Fibroblast of lung (primary cell): ENCODE data around the gene PANK4. TPM values are rescaled to one million over a fixed set of nuclear protein-coding genes. Genes with fewer than 3 reads are reported as not detected.
"Not testable (repeated sequence)": the region's sequence is repeated elsewhere in the genome, so short reads cannot be mapped to it uniquely, and the experiment has no call there.

ENCODE experiments used
- DNase-seq, 2 donors: peaks; one replicate each; pipeline versions ENCODE4 v3.0.0 to v3.0.0-alpha.2; 2010; ENCODE audit warnings: low read depth in 2 of 2
- H2AFZ ChIP-seq: 2 replicates; pipeline ENCODE4 v1.5.1; 2012; ENCODE audit warnings: low read length, control low read depth, inconsistent platforms
- H3K27ac ChIP-seq: 2 replicates; pipeline ENCODE4 v1.5.1; 2011; ENCODE audit warnings: low read length, control low read depth; ENCODE audit not compliant: insufficient read depth
- H3K27me3 ChIP-seq: 2 replicates; pipeline ENCODE4 v1.5.1; 2011; ENCODE audit warnings: mild to moderate bottlenecking, low read length; ENCODE audit not compliant: control insufficient read depth, insufficient read depth
- H3K36me3 ChIP-seq: 2 replicates; pipeline ENCODE4 v1.5.1; 2011; ENCODE audit warnings: low read length; ENCODE audit not compliant: control insufficient read depth, insufficient read depth
- H3K4me1 ChIP-seq: 2 replicates; pipeline ENCODE4 v1.5.1; 2011; ENCODE audit warnings: low read length; ENCODE audit not compliant: control insufficient read depth, insufficient read depth; ENCODE audit errors: extremely low read depth
- H3K4me2 ChIP-seq: 2 replicates; pipeline ENCODE4 v1.5.1; 2011; ENCODE audit warnings: low read length, control low read depth; ENCODE audit not compliant: insufficient read depth; ENCODE audit errors: extremely low read depth
- H3K4me3 ChIP-seq, 4 experiments: fragments of 200-600 bp in 1 of 4; sonication (generic) in 1 of 4; replicated peaks in 1 of 4; 2 replicates each; pipeline ENCODE4 v1.5.1; 2011 to 2016; ENCODE audit warnings: low read length in 4 of 4, low read depth in 3 of 4, mild to moderate bottlenecking in 3 of 4, control low read depth in 2 of 4, inconsistent platforms in 1 of 4, mixed read lengths in 1 of 4; ENCODE audit not compliant: insufficient read depth in 1 of 4; ENCODE audit errors: control extremely low read depth in 1 of 4
- H3K79me2 ChIP-seq: 2 replicates; pipeline ENCODE4 v1.5.1; 2012; ENCODE audit warnings: mild to moderate bottlenecking, low read length, inconsistent platforms; ENCODE audit not compliant: control insufficient read depth, insufficient read depth
- H3K9ac ChIP-seq: 2 replicates; pipeline ENCODE4 v1.5.1; 2011; ENCODE audit warnings: mild to moderate bottlenecking, low read length, control low read depth; ENCODE audit not compliant: insufficient read depth
- H3K9me3 ChIP-seq: 2 replicates; pipeline ENCODE4 v1.5.1; 2012; ENCODE audit warnings: low read depth, low read length; ENCODE audit not compliant: control insufficient read depth, insufficient read depth
- H4K20me1 ChIP-seq: 2 replicates; pipeline ENCODE4 v1.5.1; 2011; ENCODE audit warnings: low read length; ENCODE audit not compliant: control insufficient read depth, insufficient read depth; ENCODE audit errors: extremely low read depth
- EZH2 ChIP-seq: IDR thresholded peaks from 2 replicates; pipeline ENCODE4 v1.5.1; 2012; ENCODE audit warnings: low read length, control low read depth, mild to moderate bottlenecking; ENCODE audit errors: missing control alignments
- polyA plus RNA-seq, 2 donors: library from polyadenylated mRNA; depleted of rRNA in 1 of 2; stranded (reverse) in 1 of 2; unstranded in 1 of 2; fragments of >200 nt; gene quantifications; 2 replicates each; pipeline ENCODE4 v1.2.1, GENCODE V29; 2011 to 2012; ENCODE audit warnings: missing spikeins in 1 of 2
- total RNA-seq: library from RNA; depleted of rRNA; stranded (reverse); fragments of >200 nt; gene quantifications from 2 replicates; pipeline ENCODE4 v1.2.1, GENCODE V29; 2014
- TF ChIP-seq, protein P1 (sequence below), 2 donors: IDR thresholded peaks in 1 of 2; conservative IDR thresholded peaks in 1 of 2; 1 replicate in 1 of 2; 2 replicates in 1 of 2; pipeline ENCODE4 v1.5.1; 2011 to 2012; ENCODE audit warnings: low read length in 2 of 2, control low read depth in 1 of 2, inconsistent platforms in 1 of 2, low read depth in 1 of 2, mild to moderate bottlenecking in 1 of 2

Gene PANK4
- total and polyA plus RNA-seq, 2 donors (not counting 1 experiment from before 2014, with no cell fraction given): 8.5 to 17.0 TPM

DNA sequence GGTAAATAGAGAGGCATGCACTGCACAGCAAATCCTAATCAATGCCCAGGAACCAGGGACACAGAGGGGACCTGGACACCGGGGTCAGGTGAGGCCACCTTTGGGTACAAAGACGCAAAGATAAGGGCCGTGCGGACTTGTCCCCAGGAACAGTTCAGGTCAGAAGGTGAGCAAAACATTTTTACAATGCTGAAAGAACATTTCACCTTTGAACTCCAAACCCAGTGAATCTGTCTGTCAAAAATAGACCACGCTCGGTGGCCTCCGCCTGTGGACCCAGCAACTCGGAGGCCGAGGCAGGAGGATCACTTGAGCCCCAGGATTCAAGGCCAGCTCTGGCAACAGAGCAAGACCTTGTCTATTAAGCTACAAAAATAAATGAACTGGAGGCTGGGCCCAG, 45.0 kb upstream of the PANK4 start:
- no peak overlapping the region for H2AFZ ChIP-seq
- H3K27ac ChIP-seq: no peak overlapping the region
- H3K9ac ChIP-seq: no peak overlapping the region
- no peak overlapping the region for H3K4me2 ChIP-seq
- H3K27me3 ChIP-seq: peaks cover 6% of the 10 kb centered on the region
- no peak overlapping the region for H3K4me3 ChIP-seq
- no peaks in the 10 kb centered on the region for H3K36me3 ChIP-seq
- no peak for DNase-seq
- H3K4me1 ChIP-seq: no peaks in the 10 kb centered on the region
- no peaks in the 10 kb centered on the region for H3K9me3 ChIP-seq
- TF ChIP-seq, protein P1, sequence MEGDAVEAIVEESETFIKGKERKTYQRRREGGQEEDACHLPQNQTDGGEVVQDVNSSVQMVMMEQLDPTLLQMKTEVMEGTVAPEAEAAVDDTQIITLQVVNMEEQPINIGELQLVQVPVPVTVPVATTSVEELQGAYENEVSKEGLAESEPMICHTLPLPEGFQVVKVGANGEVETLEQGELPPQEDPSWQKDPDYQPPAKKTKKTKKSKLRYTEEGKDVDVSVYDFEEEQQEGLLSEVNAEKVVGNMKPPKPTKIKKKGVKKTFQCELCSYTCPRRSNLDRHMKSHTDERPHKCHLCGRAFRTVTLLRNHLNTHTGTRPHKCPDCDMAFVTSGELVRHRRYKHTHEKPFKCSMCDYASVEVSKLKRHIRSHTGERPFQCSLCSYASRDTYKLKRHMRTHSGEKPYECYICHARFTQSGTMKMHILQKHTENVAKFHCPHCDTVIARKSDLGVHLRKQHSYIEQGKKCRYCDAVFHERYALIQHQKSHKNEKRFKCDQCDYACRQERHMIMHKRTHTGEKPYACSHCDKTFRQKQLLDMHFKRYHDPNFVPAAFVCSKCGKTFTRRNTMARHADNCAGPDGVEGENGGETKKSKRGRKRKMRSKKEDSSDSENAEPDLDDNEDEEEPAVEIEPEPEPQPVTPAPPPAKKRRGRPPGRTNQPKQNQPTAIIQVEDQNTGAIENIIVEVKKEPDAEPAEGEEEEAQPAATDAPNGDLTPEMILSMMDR (conservative IDR thresholded peaks at IDR 0.05 in 1 of 2, IDR thresholded peaks at IDR 0.05 in 1 of 2; ENCODE audit: low read depth in 1 of 2, low read length in 2 of 2): no peak
- no peak for TF ChIP-seq EZH2
- H4K20me1 ChIP-seq: no peaks in the 10 kb centered on the region
- no peaks in the 10 kb centered on the region for H3K79me2 ChIP-seq

DNA sequence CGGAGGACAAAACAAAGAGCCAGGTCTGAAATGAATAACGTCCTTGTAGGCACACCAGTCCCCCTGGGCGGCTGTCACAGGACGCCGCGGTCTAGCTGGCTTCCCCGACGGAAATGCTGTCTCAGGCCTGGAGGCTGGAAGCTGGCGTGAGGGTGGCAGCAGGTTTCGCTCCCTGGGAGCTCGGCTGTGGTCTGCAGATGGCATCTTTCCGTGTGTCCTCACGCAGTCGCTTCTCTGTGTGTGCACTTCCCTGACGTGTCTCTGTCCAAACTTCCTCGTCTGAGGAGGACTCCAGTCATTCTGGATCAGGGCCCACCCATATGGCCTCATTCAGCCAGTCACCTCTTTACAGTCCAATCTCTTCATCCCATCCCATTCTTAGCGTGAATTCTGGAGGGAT, 43.9 kb upstream of the PANK4 start:
- TF ChIP-seq EZH2: no peak
- TF ChIP-seq, protein P1 (conservative IDR thresholded peaks at IDR 0.05 in 1 of 2, IDR thresholded peaks at IDR 0.05 in 1 of 2; ENCODE audit: low read depth in 1 of 2, low read length in 2 of 2): no peak
- DNase-seq: no peak
- H3K27me3 ChIP-seq: peaks cover 6% of the 10 kb centered on the region

DNA sequence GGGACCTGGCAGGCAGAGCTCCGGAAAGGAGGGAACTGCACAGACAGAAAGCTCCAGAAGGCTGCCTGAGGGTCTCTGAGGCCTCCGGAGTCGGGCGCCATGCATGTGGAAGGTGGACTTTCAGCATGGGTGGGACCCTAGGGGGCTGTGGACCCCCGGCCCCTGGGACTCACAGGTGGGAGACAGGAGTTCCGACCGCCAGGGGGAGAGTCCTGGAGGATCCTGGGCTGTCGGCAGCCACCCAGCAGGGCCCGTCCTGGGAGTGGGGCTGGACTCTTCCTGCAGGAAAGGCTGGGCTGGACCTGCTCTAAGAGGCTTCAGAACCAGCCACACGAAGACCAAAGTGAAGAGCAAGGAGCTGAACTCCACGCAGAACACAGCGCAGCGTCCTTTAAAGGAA, 43.3 kb upstream of the PANK4 start:
- H3K9ac ChIP-seq, H3K27ac ChIP-seq, H3K4me2 ChIP-seq, H3K79me2 ChIP-seq, H2AFZ ChIP-seq, DNase-seq, H3K27me3 ChIP-seq, H4K20me1 ChIP-seq, H3K9me3 ChIP-seq, H3K4me1 ChIP-seq, H3K36me3 ChIP-seq, H3K4me3 ChIP-seq: not testable (repeated sequence)

More for the DNA sequence above, 43.9 kb upstream of the PANK4 start:
- no peaks in the 10 kb centered on the region for H4K20me1 ChIP-seq
- H3K4me2 ChIP-seq: no peak overlapping the region
- no peaks in the 10 kb centered on the region for H3K4me1 ChIP-seq
- no peak overlapping the region for H2AFZ ChIP-seq
- no peak overlapping the region for H3K9ac ChIP-seq
- H3K79me2 ChIP-seq: no peaks in the 10 kb centered on the region
- H3K36me3 ChIP-seq: no peaks in the 10 kb centered on the region
- H3K4me3 ChIP-seq: no peak overlapping the region
- no peak overlapping the region for H3K27ac ChIP-seq
- H3K9me3 ChIP-seq: no peaks in the 10 kb centered on the region
